Neuronal stem cell (in vitro differentiated cells): ENCODE results near the gene HPGD.

Source experiments
- DNase-seq: peaks from one replicate; pipeline ENCODE4 v3.0.0-alpha.2; 2013; ENCODE audit warnings: low spot score
- H2AFZ ChIP-seq: one replicate; pipeline ENCODE4 v1.6.1; 2013; ENCODE audit warnings: mild to moderate bottlenecking, low read length, inconsistent platforms
- H2AK5ac ChIP-seq: 2 replicates; pipeline ENCODE4 v1.6.1; 2013; ENCODE audit warnings: low read depth, mild to moderate bottlenecking, inconsistent platforms, low read length, moderate library complexity, mixed read lengths
- H2BK120ac ChIP-seq: 2 replicates; pipeline ENCODE4 v1.6.1; 2013; ENCODE audit warnings: low read depth, mild to moderate bottlenecking, inconsistent platforms, low read length, moderate library complexity, mixed read lengths
- H2BK12ac ChIP-seq: one replicate; pipeline ENCODE4 v1.6.1; 2013; ENCODE audit warnings: low read length, inconsistent platforms
- H2BK15ac ChIP-seq: 2 replicates; pipeline ENCODE4 v1.6.1; 2013; ENCODE audit warnings: mild to moderate bottlenecking, low read length, inconsistent platforms, mixed read lengths
- H2BK5ac ChIP-seq: one replicate; pipeline ENCODE4 v1.6.1; 2013; ENCODE audit warnings: inconsistent platforms, mild to moderate bottlenecking, low read length, moderate library complexity
- H3K14ac ChIP-seq: one replicate; pipeline ENCODE4 v1.6.1; 2013; ENCODE audit warnings: low read length, inconsistent platforms
- H3K18ac ChIP-seq: 2 replicates; pipeline ENCODE4 v1.6.1; 2013; ENCODE audit warnings: low read length, inconsistent platforms
- H3K23ac ChIP-seq: 2 replicates; pipeline ENCODE4 v1.6.1; 2013; ENCODE audit warnings: low read depth, mild to moderate bottlenecking, mixed read lengths, low read length, inconsistent platforms; ENCODE audit not compliant: poor library complexity
- H3K27ac ChIP-seq: replicated peaks from 3 replicates; pipeline ENCODE4 v1.5.1; 2013; ENCODE audit warnings: low read length, inconsistent platforms
- H3K27me3 ChIP-seq, 3 experiments: 2 replicates each; pipeline ENCODE4 v1.6.1; 2013; ENCODE audit warnings: low read length in 3 of 3, mild to moderate bottlenecking in 2 of 3, inconsistent platforms in 1 of 3, low read depth in 1 of 3, mixed read lengths in 1 of 3, moderate library complexity in 1 of 3; ENCODE audit not compliant: control insufficient read depth in 3 of 3, insufficient read depth in 3 of 3
- H3K36me3 ChIP-seq, 2 donors: replicated peaks in 1 of 2; 2 replicates each; pipeline ENCODE4 v1.6.1; 2013; ENCODE audit warnings: low read length in 2 of 2; ENCODE audit not compliant: control insufficient read depth in 2 of 2, insufficient read depth in 2 of 2
- H3K4ac ChIP-seq: 2 replicates; pipeline ENCODE4 v1.6.1; 2013; ENCODE audit warnings: inconsistent platforms, mild to moderate bottlenecking, low read length, moderate library complexity
- H3K4me1 ChIP-seq, 2 donors: 1 replicate in 1 of 2; 2 replicates in 1 of 2; pipeline ENCODE4 v1.6.1; 2013; ENCODE audit warnings: low read length in 2 of 2, low read depth in 1 of 2; ENCODE audit not compliant: control insufficient read depth in 2 of 2, insufficient read depth in 1 of 2
- H3K4me2 ChIP-seq: one replicate; pipeline ENCODE4 v1.6.1; 2013; ENCODE audit warnings: mild to moderate bottlenecking, low read length, inconsistent platforms; ENCODE audit not compliant: insufficient read depth, poor library complexity, severe bottlenecking
- H3K4me3 ChIP-seq, 2 donors: 2 replicates each; pipeline ENCODE4 v1.5.1; 2013; ENCODE audit warnings: low read length in 2 of 2, mild to moderate bottlenecking in 2 of 2, inconsistent platforms in 1 of 2, moderate library complexity in 1 of 2
- H3K79me1 ChIP-seq: one replicate; pipeline ENCODE4 v1.6.1; 2013; ENCODE audit warnings: low read depth, mild to moderate bottlenecking, inconsistent platforms, low read length, moderate library complexity
- H3K9ac ChIP-seq: one replicate; pipeline ENCODE4 v1.6.1; 2013; ENCODE audit warnings: mild to moderate bottlenecking, low read depth, low read length, inconsistent platforms; ENCODE audit not compliant: poor library complexity
- H3K9me3 ChIP-seq, 2 donors: replicated peaks in 1 of 2; 2 replicates each; pipeline versions ENCODE3 to v1.6.1; 2013; ENCODE audit warnings: low read length in 2 of 2, mild to moderate bottlenecking in 2 of 2, inconsistent platforms in 1 of 2, low read depth in 1 of 2, mixed read lengths in 1 of 2, moderate library complexity in 1 of 2; ENCODE audit not compliant: control insufficient read depth in 2 of 2, insufficient read depth in 1 of 2
- H4K8ac ChIP-seq: one replicate; pipeline ENCODE4 v1.6.1; 2013; ENCODE audit warnings: low read depth, mild to moderate bottlenecking, inconsistent platforms, low read length, moderate library complexity
- H4K91ac ChIP-seq: one replicate; pipeline ENCODE4 v1.6.1; 2013; ENCODE audit warnings: low read length, low read depth, mild to moderate bottlenecking, inconsistent platforms; ENCODE audit not compliant: poor library complexity
- WGBS, 2 donors: extraction: QIAGEN DNeasy Blood & Tissue Kit; methylation state at CpG; one replicate each; pipeline ENCODE4 v1.1.7; 2013; ENCODE audit warnings: missing lambda C conversion rate in 2 of 2, mixed read lengths in 1 of 2; ENCODE audit not compliant: insufficient read length in 2 of 2, insufficient replicate concordance in 1 of 2; ENCODE audit errors: extremely low coverage in 2 of 2; 5-methylcytosine and 5-hydroxymethylcytosine counted together

HPGD gene

DNA sequence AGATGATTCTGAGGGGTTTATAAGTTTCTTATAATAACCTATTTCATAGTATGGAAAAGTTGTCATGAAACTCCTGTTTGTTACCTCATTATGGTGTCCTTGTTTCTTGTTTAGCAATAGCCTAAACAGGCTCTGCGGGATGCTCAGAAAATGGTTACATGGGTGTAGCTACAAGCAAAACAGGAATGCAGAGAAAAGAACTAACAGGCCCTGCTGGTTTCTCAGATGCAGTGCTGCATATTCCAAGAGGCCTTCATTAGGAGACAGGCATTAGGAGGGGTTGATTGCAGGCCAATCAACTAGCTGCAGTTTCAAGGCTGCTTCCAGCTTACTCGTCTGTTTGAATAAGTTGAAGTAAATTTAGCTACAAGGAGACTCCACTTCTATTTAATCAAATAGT lies 37.6 kb upstream of the HPGD start:
- H3K9me3 ChIP-seq: no peaks in the 10 kb centered on the region
- DNase-seq: peak; percentile 12
- H3K36me3 ChIP-seq: no peaks in the 10 kb centered on the region
- H3K23ac ChIP-seq: no peak overlapping the region
- H3K9ac ChIP-seq: no peak overlapping the region
- H3K4me1 ChIP-seq: peaks cover 0 to 2% of the 10 kb centered on the region in 2 donors
- no peak overlapping the region for H2AFZ ChIP-seq
- no peak overlapping the region for H3K14ac ChIP-seq
- no peak overlapping the region for H3K27ac ChIP-seq
- no CpG with 5 or more reads among the region's 2 CpGs for WGBS, 2 donors
- no peak overlapping the region for H3K4me2 ChIP-seq
- H2BK120ac ChIP-seq: no peak overlapping the region
- no peak overlapping the region for H2BK15ac ChIP-seq
- H4K8ac ChIP-seq: no peak overlapping the region
- H3K27me3 ChIP-seq: no peaks in the 10 kb centered on the region
- no peak overlapping the region for H3K18ac ChIP-seq
- H3K4me3 ChIP-seq: no peak overlapping the region
- no peaks in the 10 kb centered on the region for H3K79me1 ChIP-seq
- H2AK5ac ChIP-seq: no peak overlapping the region
- no peak overlapping the region for H4K91ac ChIP-seq
- H2BK5ac ChIP-seq: no peak overlapping the region
- H3K4ac ChIP-seq: no peak overlapping the region
- H2BK12ac ChIP-seq: no peak overlapping the region

DNA sequence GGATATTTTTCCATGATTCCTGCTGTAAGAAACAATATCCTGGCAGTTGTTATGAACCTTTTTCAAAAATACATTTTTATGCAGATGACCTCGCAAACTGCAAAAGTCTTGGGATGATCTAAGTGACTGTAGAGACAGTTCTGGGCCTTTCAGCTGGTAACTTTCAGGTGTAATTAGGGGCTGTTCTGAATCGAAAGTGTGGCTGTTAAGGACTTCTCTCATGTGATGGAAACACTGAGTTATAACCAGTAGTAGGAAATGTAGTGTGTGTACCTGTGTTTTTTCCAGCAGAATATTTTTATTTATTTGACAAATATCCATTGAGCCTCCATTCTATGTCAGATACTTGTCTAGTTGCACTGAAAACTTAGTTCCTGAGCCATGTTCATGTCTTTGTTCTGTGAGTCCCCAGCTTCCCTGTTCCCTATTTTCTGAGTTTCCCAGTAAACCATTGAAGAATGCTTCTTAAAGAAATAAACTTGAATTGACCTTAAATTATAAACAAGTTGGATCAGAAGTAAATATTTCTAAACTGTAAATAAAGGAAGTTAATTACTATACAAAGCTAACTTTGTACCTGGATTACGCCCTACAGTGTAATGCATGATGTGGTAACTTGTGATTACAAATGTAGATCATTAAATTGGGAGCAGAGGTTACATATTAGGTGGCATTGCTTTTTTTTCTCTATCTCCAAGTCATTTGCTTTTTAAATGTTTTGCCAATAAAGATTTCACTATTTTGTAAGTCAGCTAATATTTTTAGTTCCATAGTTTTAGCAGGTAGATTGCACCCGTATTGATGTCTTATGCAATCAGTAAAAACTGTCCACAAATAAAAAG lies 33.7 kb upstream of the HPGD start:
- Histone ChIP-seq H2AFZ (no peak overlapping the region), H2BK12ac (no peak overlapping the region), H2BK120ac (no peak overlapping the region), H3K23ac (no peak overlapping the region), H3K14ac (no peak overlapping the region), H4K91ac (no peak overlapping the region), H3K4me2 (no peak overlapping the region), H2BK5ac (no peak overlapping the region), H3K18ac (no peak overlapping the region), H3K36me3 (no peaks in the 10 kb centered on the region), H3K9ac (no peak overlapping the region), H3K4me3 (no peak overlapping the region), H3K4ac (no peak overlapping the region), H3K79me1 (no peaks in the 10 kb centered on the region), H4K8ac (no peak overlapping the region), H3K27me3 (no peaks in the 10 kb centered on the region), H3K4me1 (no peaks in the 10 kb centered on the region), H3K9me3 (no peaks in the 10 kb centered on the region), H2AK5ac (no peak overlapping the region), H3K27ac (no peak overlapping the region), H2BK15ac (no peak overlapping the region)
- DNase-seq: no peak
- WGBS, 2 donors: no CpG with 5 or more reads among the region's 4 CpGs

DNA sequence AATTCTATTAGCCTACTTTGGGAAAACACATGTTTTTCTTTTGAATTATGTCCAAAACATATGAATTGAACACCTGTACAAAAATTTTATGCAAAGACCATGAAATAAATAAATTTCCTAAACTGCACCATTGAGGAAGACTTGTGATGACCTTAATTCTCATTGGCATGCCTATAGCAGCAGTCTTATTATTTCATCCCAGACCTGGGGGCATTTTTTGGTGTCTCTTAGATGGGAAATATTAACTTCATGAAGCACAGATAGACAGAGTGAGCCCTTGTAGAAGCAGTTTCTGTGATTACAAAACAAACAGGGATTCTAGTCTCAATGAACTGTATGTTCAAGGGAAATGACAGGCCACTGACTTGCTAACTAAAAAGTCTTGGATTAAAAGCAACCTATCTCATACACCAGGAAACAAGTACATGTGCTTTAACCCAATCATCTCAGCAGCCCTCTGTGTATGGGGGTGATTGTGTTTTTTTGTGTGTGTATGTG lies 32.0 kb upstream of the HPGD start:
- H3K4me2 ChIP-seq: no peak overlapping the region

DNA sequence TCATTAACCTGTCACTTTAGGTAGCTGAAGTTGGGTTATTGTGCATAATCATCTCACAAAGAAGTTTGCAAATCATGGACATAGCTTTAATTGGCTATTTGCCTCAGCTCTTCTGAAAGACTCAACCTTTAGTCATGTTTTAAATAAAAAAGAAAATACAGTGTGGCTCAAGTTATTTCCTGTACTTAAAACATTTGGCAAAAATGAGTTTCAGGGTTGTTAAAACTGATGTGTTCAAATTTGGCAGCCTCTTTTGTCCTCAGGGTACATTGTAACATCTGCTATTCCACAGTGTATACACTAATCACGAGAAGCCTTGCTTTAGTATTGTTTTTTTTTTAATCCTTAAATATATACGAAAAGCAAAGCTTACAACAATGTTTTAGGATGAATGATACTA lies 31.5 kb upstream of the HPGD start:
- H3K79me1 ChIP-seq: no peaks in the 10 kb centered on the region
- H3K14ac ChIP-seq: no peak overlapping the region
- H2BK15ac ChIP-seq: no peak overlapping the region
- H3K4me3 ChIP-seq: no peak overlapping the region
- H3K27ac ChIP-seq: no peak overlapping the region
- H4K91ac ChIP-seq: no peak overlapping the region
- H3K36me3 ChIP-seq: no peaks in the 10 kb centered on the region
- no peak overlapping the region for H3K4me2 ChIP-seq
- no peaks in the 10 kb centered on the region for H3K27me3 ChIP-seq
- no peak overlapping the region for H2AFZ ChIP-seq
- no peak overlapping the region for H3K18ac ChIP-seq
- no peak overlapping the region for H2BK120ac ChIP-seq
- H3K23ac ChIP-seq: no peak overlapping the region
- no peak overlapping the region for H4K8ac ChIP-seq
- H2BK5ac ChIP-seq: no peak overlapping the region
- no peak overlapping the region for H3K9ac ChIP-seq
- H3K9me3 ChIP-seq: no peaks in the 10 kb centered on the region
- DNase-seq: no peak
- H3K4me1 ChIP-seq: no peaks in the 10 kb centered on the region
- no CpG with 5 or more reads among the region's 2 CpGs for WGBS, 2 donors
- H2BK12ac ChIP-seq: no peak overlapping the region
- H3K4ac ChIP-seq: no peak overlapping the region
- H2AK5ac ChIP-seq: no peak overlapping the region

More for the DNA sequence above, 32.0 kb upstream of the HPGD start:
- no peaks in the 10 kb centered on the region for H3K4me1 ChIP-seq
- no peak overlapping the region for H2BK15ac ChIP-seq
- H4K91ac ChIP-seq: no peak overlapping the region
- H2BK12ac ChIP-seq: no peak overlapping the region
- no peaks in the 10 kb centered on the region for H3K79me1 ChIP-seq
- H3K9me3 ChIP-seq: no peaks in the 10 kb centered on the region
- no peak overlapping the region for H2BK5ac ChIP-seq
- no peak overlapping the region for H3K14ac ChIP-seq
- H3K27me3 ChIP-seq: no peaks in the 10 kb centered on the region
- H2BK120ac ChIP-seq: no peak overlapping the region
- no peak overlapping the region for H2AFZ ChIP-seq
- H3K18ac ChIP-seq: no peak overlapping the region
- no peak overlapping the region for H3K27ac ChIP-seq
- no peak overlapping the region for H3K23ac ChIP-seq
- no peak for DNase-seq
- H2AK5ac ChIP-seq: no peak overlapping the region
- no peak overlapping the region for H3K4ac ChIP-seq
- H4K8ac ChIP-seq: no peak overlapping the region
- H3K4me3 ChIP-seq: no peak overlapping the region
- H3K36me3 ChIP-seq: no peaks in the 10 kb centered on the region
- no peak overlapping the region for H3K9ac ChIP-seq
